ENCODE results near the gene KRT73. TPM values are rescaled to one million over a fixed set of nuclear protein-coding genes. Genes with fewer than 3 reads are reported as not detected.
"Not testable (repeated sequence)": the region's sequence is repeated elsewhere in the genome, so short reads cannot be mapped to it uniquely, and the experiment has no call there.

Gene KRT73
- total RNA-seq, 1 experiment from 2014 or later, result 0.51 TPM

GRCh38 chr12:52608826-52609630 is 9.3 kb downstream of the KRT73 start:
- in situ Hi-C loops (cut with HindIII; ENCODE audit: low pct_unique_long_range_greater_than_20kb, low sequenced_read_pairs), result no loop called here
- no peak for DNase-seq (ENCODE audit: low read depth)

GRCh38 chr12:52608161-52608560 is 10.2 kb downstream of the KRT73 start:
- DNase-seq (ENCODE audit: low read depth), result no peak
- in situ Hi-C loops (cut with HindIII; ENCODE audit: low pct_unique_long_range_greater_than_20kb, low sequenced_read_pairs), result no loop called here

- DNase-seq (ENCODE audit: low read depth), result no peak
- in situ Hi-C loops (cut with HindIII; ENCODE audit: low pct_unique_long_range_greater_than_20kb, low sequenced_read_pairs), result no loop called here
Measured at GRCh38 chr12:52607314-52607713, 11.0 kb downstream of the KRT73 start.

- in situ Hi-C loops (cut with HindIII; ENCODE audit: low pct_unique_long_range_greater_than_20kb, low sequenced_read_pairs), result no loop called here
- DNase-seq (ENCODE audit: low read depth), result no peak
Measured at GRCh38 chr12:52606581-52607218, 11.7 kb downstream of the KRT73 start.

GRCh38 chr12:52606096-52606495 is 12.3 kb downstream of the KRT73 start:
- no peak for DNase-seq (ENCODE audit: low read depth)
- in situ Hi-C loops (cut with HindIII; ENCODE audit: low pct_unique_long_range_greater_than_20kb, low sequenced_read_pairs), result no loop called here

GRCh38 chr12:52605542-52605941 is 12.8 kb downstream of the KRT73 start:
- in situ Hi-C loops (cut with HindIII; ENCODE audit: low pct_unique_long_range_greater_than_20kb, low sequenced_read_pairs), result no loop called here
- no peak for DNase-seq (ENCODE audit: low read depth)

GRCh38 chr12:52604859-52605258 is 13.5 kb downstream of the KRT73 start:
- peak; percentile 20 for DNase-seq (ENCODE audit: low read depth)
- in situ Hi-C loops (cut with HindIII; ENCODE audit: low pct_unique_long_range_greater_than_20kb, low sequenced_read_pairs), result no loop called here

GRCh38 chr12:52603314-52603713 is 15.0 kb downstream of the KRT73 start:
- in situ Hi-C loops (cut with HindIII; ENCODE audit: low pct_unique_long_range_greater_than_20kb, low sequenced_read_pairs), result no loop called here
- DNase-seq (ENCODE audit: low read depth), result no peak

GRCh38 chr12:52602552-52602951 is 15.8 kb downstream of the KRT73 start:
- no peak for DNase-seq (ENCODE audit: low read depth)
- in situ Hi-C loops (cut with HindIII; ENCODE audit: low pct_unique_long_range_greater_than_20kb, low sequenced_read_pairs), result no loop called here

- in situ Hi-C loops (cut with HindIII; ENCODE audit: low pct_unique_long_range_greater_than_20kb, low sequenced_read_pairs), result no loop called here
- DNase-seq (ENCODE audit: low read depth), result no peak
Measured at GRCh38 chr12:52601671-52602070, 16.7 kb downstream of the KRT73 start.

GRCh38 chr12:52600941-52601481 is 17.3 kb downstream of the KRT73 start, which contains the start of gene KRT72:
TSS of gene KRT72 (minus strand) at chr12:52601463. CDS start at chr12:52601452, 11 bp downstream.
- no peak for DNase-seq (ENCODE audit: low read depth)
- in situ Hi-C loops (cut with HindIII; ENCODE audit: low pct_unique_long_range_greater_than_20kb, low sequenced_read_pairs), result no loop called here

- no peak for DNase-seq (ENCODE audit: low read depth)
- in situ Hi-C loops (cut with HindIII; ENCODE audit: low pct_unique_long_range_greater_than_20kb, low sequenced_read_pairs), result no loop called here
Measured at GRCh38 chr12:52600475-52600874, 17.9 kb downstream of the KRT73 start.

GRCh38 chr12:52600071-52600470 is 18.3 kb downstream of the KRT73 start:
- DNase-seq (ENCODE audit: low read depth), result no peak
- in situ Hi-C loops (cut with HindIII; ENCODE audit: low pct_unique_long_range_greater_than_20kb, low sequenced_read_pairs), result no loop called here

- no peak for DNase-seq (ENCODE audit: low read depth)
- in situ Hi-C loops (cut with HindIII; ENCODE audit: low pct_unique_long_range_greater_than_20kb, low sequenced_read_pairs), result no loop called here
Measured at GRCh38 chr12:52598966-52599365, 19.4 kb downstream of the KRT73 start.

GRCh38 chr12:52594237-52594636 is 24.1 kb downstream of the KRT73 start:
- in situ Hi-C loops (cut with HindIII; ENCODE audit: low pct_unique_long_range_greater_than_20kb, low sequenced_read_pairs); DNase-seq (ENCODE audit: low read depth): not testable (repeated sequence)

- DNase-seq (ENCODE audit: low read depth), result no peak
- in situ Hi-C loops (cut with HindIII; ENCODE audit: low pct_unique_long_range_greater_than_20kb, low sequenced_read_pairs), result no loop called here
Measured at GRCh38 chr12:52591521-52591920, 26.8 kb downstream of the KRT73 start.

- DNase-seq (ENCODE audit: low read depth), result no peak
- in situ Hi-C loops (cut with HindIII; ENCODE audit: low pct_unique_long_range_greater_than_20kb, low sequenced_read_pairs), result no loop called here
Measured at GRCh38 chr12:52590021-52590420, 28.3 kb downstream of the KRT73 start.

GRCh38 chr12:52587563-52587962 is 30.8 kb downstream of the KRT73 start:
- in situ Hi-C loops (cut with HindIII; ENCODE audit: low pct_unique_long_range_greater_than_20kb, low sequenced_read_pairs), result no loop called here
- DNase-seq (ENCODE audit: low read depth), result no peak

GRCh38 chr12:52585946-52586345 is 32.4 kb downstream of the KRT73 start:
- in situ Hi-C loops (cut with HindIII; ENCODE audit: low pct_unique_long_range_greater_than_20kb, low sequenced_read_pairs), result no loop called here
- DNase-seq (ENCODE audit: low read depth), result no peak

Data from Caki2 (cell line).